HG02759 (cell line): ENCODE results near the gene CYP4B1.

ENCODE experiments used
- ATAC-seq: cut with Tn5 transposase; IDR thresholded peaks from one replicate; pipeline ENCODE4 v1.9.1; 2021; ENCODE audit warnings: mild to moderate bottlenecking, moderate library complexity; ENCODE audit not compliant: unreplicated experiment

Gene CYP4B1

GRCh38 chr1:46793126-46793525, 5.7 kb upstream of the CYP4B1 start:
- no peak for ATAC-seq

GRCh38 chr1:46797696-46798470, 963 bp upstream of the CYP4B1 start:
- no peak for ATAC-seq

GRCh38 chr1:46800742-46801141, 1.9 kb downstream of the CYP4B1 start:
- no peak for ATAC-seq

DNA sequence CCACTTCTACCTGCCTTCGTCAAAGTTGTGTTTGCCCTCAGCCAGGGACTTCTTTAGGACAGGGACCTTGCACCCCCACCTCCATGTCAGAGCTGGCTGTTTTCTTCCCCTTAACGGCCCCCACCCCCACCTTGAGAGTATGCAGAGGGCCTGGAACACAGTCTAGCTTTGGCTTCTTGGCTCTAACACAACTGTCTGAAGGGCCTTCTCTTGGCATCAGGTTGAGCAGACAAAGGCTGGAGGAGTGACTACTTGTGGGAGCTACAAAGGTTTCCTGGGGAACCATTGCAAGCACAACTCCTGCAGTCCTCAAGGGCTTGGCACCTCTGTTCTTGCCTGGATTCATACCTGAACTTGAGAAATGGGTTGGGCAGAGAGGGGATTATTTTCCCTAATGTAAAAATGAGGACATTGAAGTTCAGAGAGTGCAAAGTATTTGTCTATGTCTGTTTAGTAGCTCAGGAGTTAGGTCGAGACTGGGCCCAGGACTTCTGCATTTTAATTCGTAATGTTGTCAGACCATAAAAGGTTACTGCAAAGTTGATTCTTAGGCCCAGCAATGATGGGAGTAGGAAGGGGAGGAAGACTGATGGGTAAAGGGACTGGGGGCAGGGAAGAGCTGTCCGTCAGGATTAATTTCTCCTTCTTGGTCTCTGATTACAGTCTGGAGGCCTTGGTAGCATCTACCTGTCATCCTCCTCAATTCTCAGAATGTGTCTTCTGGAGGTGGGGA, 2.6 kb downstream of the CYP4B1 start:
- ATAC-seq: no peak

- ATAC-seq: no peak
These were observed 3.2 kb downstream of the CYP4B1 start for GRCh38 chr1:46802081-46802480.

GRCh38 chr1:46802901-46803574, 4.2 kb downstream of the CYP4B1 start:
- no peak for ATAC-seq

GRCh38 chr1:46804027-46804889, 5.4 kb downstream of the CYP4B1 start:
- ATAC-seq: no peak

DNA sequence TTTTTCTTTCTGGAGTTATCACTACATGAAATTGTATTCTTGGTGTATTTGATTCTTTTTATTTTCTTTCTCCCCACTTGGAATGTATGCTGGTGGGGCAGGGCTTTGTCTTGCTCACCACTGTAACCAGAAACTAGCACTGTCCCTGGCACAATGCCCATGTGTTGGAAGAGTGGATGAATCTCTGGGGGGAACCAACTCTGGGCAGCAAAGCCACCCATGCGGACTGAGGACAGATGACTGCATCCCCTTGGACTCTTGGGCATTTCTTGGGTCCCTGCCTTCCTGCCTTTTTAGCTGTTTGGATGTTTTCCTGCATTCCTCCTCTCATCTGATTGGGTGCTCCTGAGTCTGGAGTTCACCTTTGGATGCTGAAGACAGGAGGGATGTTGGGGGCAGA, 6.1 kb downstream of the CYP4B1 start:
- no peak for ATAC-seq

- ATAC-seq: no peak
These were observed 6.9 kb downstream of the CYP4B1 start for GRCh38 chr1:46805755-46806154.

DNA sequence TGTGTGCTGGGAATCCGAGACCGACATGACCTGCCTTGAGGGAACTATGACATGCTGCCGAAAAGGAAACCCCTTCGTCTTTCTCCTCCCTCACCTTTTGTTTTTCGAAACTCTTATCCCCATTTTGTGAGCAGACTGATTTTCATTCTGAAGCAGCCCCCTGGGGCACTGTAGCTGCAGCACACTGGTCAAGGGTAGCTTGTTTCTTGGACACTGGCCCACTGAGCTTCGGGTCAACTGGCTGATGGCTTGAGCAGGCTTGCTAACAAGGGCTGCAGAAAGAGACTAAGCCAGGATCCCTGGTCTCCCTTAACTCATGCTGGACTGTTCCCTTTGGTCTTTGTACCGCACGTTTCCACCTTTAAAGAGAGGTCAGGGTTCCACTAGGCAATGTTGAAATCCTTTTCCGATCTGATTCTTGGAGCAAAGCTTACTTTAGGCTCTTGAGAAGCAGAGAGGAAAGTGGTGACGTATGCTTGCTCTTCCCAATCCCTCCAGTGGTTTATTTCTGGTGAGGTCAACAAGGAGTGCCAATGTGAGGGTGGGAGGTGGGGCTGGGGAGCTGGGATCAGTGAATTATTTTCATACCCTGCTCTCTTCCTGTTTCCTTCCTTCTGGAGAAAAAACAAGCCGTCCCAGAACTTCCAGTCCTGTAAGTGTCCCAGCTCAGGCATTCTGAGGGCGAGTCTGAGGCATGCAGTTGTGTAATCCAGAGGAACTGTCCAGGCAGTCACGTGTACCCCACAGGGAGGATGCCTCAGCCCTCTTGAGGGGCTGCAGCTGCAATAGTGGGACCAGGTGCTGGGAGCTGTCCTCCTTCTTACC, 7.6 kb downstream of the CYP4B1 start:
- no peak for ATAC-seq

DNA sequence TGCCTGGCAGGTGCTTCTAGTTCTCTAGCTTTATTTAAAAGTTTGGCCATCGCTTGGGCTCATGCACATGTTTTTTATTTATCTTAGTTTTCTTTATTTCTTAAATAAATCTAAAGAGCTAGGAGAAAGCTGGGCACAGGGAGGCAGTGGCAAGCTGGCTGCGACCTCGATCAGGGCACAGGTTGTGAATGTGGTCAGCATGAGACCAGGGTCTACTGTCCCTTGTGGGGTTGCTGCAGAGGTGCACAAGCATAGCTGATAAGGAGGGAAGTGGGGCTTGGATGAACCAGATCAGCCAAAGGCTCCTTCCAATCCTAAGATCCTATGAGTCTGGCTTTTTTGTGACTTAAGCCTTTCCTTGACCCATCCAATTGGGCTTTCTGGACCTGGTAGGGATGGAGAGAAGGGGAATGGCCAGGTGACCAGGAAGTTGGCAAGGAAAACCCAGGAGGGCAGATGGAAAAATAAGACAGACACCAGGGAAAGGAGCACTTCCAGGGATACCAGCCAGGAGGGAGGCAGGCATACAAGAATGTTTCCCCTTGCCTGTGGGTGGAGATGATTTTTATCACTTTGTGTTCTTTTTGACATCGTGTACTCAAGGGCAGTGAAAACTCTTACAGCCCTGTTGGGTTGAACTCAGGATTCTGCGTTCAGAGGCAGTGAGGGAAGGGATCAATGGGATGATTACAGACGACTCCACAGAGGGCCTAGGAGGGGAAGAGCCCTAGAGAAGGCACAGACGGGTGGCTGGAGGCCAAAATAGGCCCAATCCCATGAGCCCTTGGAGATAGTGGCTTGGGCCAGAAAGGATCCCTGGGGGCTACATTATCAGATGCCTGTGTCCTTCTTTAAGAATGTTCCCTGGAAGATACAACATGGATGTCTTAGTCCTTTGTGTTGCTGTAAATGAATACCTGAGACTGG, 8.5 kb downstream of the CYP4B1 start:
- ATAC-seq: no peak

GRCh38 chr1:46809071-46809470, 10.2 kb downstream of the CYP4B1 start:
- ATAC-seq: no peak

GRCh38 chr1:46809904-46810303, 11.1 kb downstream of the CYP4B1 start:
- ATAC-seq: no peak

DNA sequence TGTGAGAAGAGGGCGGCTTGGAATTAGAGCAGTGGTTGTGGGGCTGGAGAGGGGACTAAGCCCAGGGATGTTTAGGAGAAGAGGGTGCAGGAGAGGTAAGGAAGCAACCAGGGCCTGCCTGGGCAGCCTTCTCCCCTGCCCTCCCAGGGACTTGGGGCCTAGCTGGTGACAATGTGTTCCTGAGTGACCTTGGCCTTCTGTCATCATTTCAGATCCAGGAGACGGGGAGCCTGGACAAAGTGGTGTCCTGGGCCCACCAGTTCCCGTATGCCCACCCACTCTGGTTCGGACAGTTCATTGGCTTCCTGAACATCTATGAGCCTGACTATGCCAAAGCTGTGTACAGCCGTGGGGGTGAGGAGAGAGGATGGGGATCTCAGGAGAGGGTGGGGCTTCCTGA, 11.8 kb downstream of the CYP4B1 start:
- ATAC-seq: no peak

DNA sequence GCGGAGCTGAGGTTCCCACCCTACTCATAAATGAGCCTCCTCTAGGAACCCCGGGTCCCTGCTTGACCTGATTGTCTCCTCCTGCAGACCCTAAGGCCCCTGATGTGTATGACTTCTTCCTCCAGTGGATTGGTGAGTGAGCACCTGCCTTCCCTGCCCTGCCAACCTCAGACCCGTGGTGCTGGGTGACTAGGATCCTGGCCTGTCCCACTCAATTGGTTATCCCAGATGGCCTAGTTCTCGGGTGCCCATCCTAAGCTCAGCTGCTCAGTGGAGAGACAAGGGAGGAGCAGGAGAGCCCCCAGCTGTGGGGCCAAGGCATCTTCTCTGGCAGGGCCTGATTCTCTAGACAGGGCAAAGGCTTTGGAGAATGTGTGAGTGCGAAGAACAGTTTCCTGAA, 12.2 kb downstream of the CYP4B1 start:
- ATAC-seq: no peak

- no peak for ATAC-seq
These were observed 13.5 kb downstream of the CYP4B1 start for GRCh38 chr1:46812065-46812963.

GRCh38 chr1:46812996-46813857, 14.4 kb downstream of the CYP4B1 start:
- ATAC-seq: no peak
